Measurements from ENCODE around the gene COL25A1.

DNA sequence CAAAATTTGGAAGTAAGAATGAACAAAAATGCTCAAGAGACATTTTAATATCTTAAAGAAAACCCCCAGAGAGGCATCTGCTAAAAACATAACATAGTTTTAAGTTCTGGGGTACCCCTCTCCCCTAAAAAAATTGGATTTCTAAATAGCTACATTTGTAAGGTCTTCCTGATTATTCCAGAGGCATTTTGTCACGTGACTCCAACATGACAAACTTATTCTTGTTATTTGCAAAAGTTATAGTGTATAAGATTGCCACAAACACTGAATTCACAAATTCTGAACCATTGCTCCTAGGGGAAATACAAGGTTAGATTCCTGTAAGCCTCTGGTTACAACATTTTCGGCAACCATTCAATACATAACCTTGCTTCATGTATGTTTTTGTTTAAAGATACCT is 73.4 kb downstream of the COL25A1 start:
- TF ChIP-seq CTCF (IDR thresholded peaks at IDR 0.05) (no peak), POLR2A (IDR thresholded peaks at IDR 0.05) (no peak)
